Measurements from ENCODE around the gene DHRS7B.
"Not testable (repeated sequence)": the region's sequence is repeated elsewhere in the genome, so short reads cannot be mapped to it uniquely, and the experiment has no call there.

Gene DHRS7B

DNA sequence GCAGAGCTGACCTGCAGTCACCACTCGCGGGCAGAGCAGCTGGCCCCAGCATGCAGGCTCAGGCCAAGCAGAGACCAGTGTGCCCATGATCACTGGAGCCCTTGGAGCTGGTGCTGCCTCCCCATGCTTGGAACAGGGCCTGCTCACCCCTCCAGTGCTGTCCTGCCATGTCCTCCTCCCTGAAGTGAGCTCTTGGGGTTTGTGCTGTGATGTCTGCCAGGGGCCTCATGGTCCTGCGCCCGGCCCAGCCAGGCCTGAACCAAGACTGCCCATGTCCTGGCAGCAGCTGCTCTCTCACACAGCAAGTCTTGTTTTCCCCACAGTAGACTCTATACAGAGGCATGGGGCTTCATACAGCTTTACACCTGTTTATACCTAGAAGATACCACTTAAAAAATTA is 62.6 kb downstream of the DHRS7B start:
- H3K4me3 ChIP-seq (ENCODE audit: low read depth, low read length): no peak overlapping the region
- no peak for DNase-seq (ENCODE audit: low read depth, low spot score)
- ChIA-PET POLR2A (no interaction called here), CTCF (no interaction called here)
- TF ChIP-seq CTCF (IDR thresholded peaks at IDR 0.05; ENCODE audit: insufficient read depth, low read length, missing control alignments): no peak

DNA sequence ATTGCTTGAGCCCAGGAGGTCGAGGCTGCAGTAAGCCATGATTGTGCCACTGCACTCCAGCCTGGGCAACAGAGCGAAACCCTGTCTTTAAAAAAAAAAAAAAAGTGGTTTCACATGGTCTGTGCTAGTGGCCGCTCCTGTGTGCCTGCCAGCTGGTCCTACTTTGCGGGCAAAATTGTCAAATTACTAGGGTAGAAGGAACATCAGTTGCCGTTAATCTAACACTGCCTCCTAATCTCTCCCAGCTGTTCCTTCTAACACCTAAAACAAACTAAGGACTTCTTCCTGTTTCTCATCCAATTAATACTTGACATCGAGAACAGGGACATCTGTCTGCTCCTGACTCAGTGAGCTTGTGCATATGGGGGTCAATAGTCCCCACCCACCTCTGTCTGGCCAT is 63.3 kb downstream of the DHRS7B start:
- TF ChIP-seq CTCF (IDR thresholded peaks at IDR 0.05; ENCODE audit: insufficient read depth, low read length, missing control alignments): no peak
- no peak for DNase-seq (ENCODE audit: low read depth, low spot score)
- no peak overlapping the region for H3K4me3 ChIP-seq (ENCODE audit: low read depth, low read length)
- ChIA-PET CTCF (interaction anchor here (1.8 kb wide), 1 partner anchor 10 kb away, joined by 4 read pairs; no protein-coding TSS in a partner anchor), POLR2A (no interaction called here)

GRCh38 chr17:21191698-21192097 is 64.9 kb downstream of the DHRS7B start:
- no peak overlapping the region for H3K4me3 ChIP-seq (ENCODE audit: low read depth, low read length)
- no peak for DNase-seq (ENCODE audit: low read depth, low spot score)
- ChIA-PET CTCF (interaction anchor here (1.8 kb wide), 1 partner anchor 9 kb away, joined by 4 read pairs; no protein-coding TSS in a partner anchor), POLR2A (no interaction called here)
- no peak for TF ChIP-seq CTCF (IDR thresholded peaks at IDR 0.05; ENCODE audit: insufficient read depth, low read length, missing control alignments)

DNA sequence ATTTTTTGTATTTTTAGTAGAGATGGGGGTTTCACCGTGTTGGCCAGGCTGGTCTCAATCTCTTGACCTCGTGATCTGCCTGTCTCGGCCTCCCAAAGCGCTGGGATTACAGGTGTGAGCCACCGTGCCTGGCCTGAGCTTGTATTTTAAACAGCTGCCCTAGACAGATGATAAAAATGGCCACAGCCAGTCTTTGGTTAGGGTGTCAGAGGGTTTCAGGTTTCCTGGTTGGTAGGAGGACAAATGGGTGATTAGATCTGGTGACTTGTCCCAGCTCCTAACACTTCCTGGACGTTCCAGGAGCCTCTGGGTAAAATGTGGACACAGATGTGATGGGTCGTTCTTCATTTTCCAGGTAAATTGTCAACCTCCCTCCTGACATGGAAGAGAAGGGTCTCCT is 65.7 kb downstream of the DHRS7B start:
- CTCF ChIA-PET: interaction anchor here (1.0 kb wide), 1 partner anchor 63 kb away, joined by 4 read pairs; no protein-coding TSS in a partner anchor
- DNase-seq (ENCODE audit: low read depth, low spot score); POLR2A ChIA-PET; H3K4me3 ChIP-seq (ENCODE audit: low read depth, low read length): not testable (repeated sequence)

- ChIA-PET CTCF (interaction anchor here (1.0 to 1.5 kb wide), 2 partner anchors 64 to 73 kb away, joined by 3 to 4 read pairs; no protein-coding TSS in a partner anchor), POLR2A (interaction anchor here (0.7 kb wide), 1 partner anchor 107 kb away, joined by 3 read pairs; no protein-coding TSS in a partner anchor)
- H3K4me3 ChIP-seq (ENCODE audit: low read depth, low read length): no peak overlapping the region
- TF ChIP-seq CTCF (IDR thresholded peaks at IDR 0.05; ENCODE audit: insufficient read depth, low read length, missing control alignments): no peak
- DNase-seq (ENCODE audit: low read depth, low spot score): no peak
Measured at GRCh38 chr17:21193031-21193430, 66.3 kb downstream of the DHRS7B start.

DNA sequence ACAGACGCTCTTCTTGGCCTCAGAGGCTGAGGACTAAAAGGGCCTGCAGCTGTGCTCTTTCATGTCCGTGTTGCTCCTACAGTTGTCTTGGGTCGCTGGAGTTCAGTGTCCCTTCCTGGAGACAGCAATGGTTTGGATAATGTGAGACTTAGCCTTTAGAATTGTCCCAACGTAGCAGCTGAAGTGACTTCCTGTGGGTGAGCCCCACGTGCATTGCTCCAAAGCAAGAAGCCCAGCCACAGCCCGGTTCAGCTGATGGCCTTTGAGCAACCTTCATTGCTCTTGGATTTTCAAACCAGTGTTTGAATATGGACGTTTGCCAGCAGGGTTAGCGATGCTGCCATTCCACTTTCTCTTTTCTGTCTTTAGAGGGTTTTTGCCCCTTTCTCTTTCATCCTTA is 67.5 kb downstream of the DHRS7B start:
- TF ChIP-seq CTCF (IDR thresholded peaks at IDR 0.05; ENCODE audit: insufficient read depth, low read length, missing control alignments): no peak
- ChIA-PET POLR2A (no interaction called here), CTCF (interaction anchor here (0.7 to 1.5 kb wide), 3 partner anchors 56 to 86 kb away, joined by 3 read pairs; no protein-coding TSS in a partner anchor)
- H3K4me3 ChIP-seq (ENCODE audit: low read depth, low read length): no peak overlapping the region
- no peak for DNase-seq (ENCODE audit: low read depth, low spot score)

DNA sequence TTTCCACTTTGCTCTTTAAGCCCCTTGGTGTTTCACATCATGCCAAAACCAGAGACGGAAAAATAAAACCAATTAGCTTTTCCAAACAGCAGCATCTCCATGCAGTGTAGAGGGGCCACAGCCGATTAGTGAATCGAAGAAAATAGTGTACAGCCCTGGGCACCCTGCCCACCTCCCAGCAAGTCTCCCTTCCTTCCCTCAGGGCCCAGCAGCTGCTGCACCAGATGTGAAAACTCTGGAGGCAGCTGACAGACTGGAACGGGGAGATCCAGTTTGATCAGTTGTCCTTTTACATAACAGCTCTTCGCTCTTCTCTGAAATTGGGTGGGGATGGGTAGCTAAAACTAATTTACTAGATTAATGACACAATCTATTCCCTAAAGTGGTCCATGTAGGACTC is 67.9 kb downstream of the DHRS7B start:
- POLR2A ChIA-PET: no interaction called here
- TF ChIP-seq CTCF (IDR thresholded peaks at IDR 0.05; ENCODE audit: insufficient read depth, low read length, missing control alignments): no peak
- DNase-seq (ENCODE audit: low read depth, low spot score): no peak

More for the DNA sequence above, 67.9 kb downstream of the DHRS7B start:
- no peak overlapping the region for H3K4me3 ChIP-seq (ENCODE audit: low read depth, low read length)
- CTCF ChIA-PET: interaction anchor here (0.7 to 2.2 kb wide), 4 partner anchors 18 to 86 kb away, joined by 3 to 6 read pairs (median 3); partner anchors contain the start of gene TMEM11

All from AG04449 (cell line).